ENCODE data around the gene NPSR1. TPM values are rescaled to one million over a fixed set of nuclear protein-coding genes. Genes with fewer than 3 reads are reported as not detected.

The NPSR1 gene
- total RNA-seq (not detected in 2 replicates), polyA plus RNA-seq (not detected in 2 replicates)

- Histone ChIP-seq H2AFZ (no peak within 1 kb of the TSS), H3K27me3 (no peaks in the 10 kb centered on the region), H4K20me1 (ENCODE audit: insufficient read depth, poor library complexity, severe bottlenecking) (no peaks in the 10 kb centered on the region), H3K27ac (no peak within 1 kb of the TSS), H3K9me2 (replicated peaks; ENCODE audit: insufficient read depth) (no peaks in the 10 kb centered on the region), H3K36me3 (replicated peaks; ENCODE audit: insufficient read depth, low read depth) (no peaks in the 10 kb centered on the region), H3K4me2 (no peak within 1 kb of the TSS), H3K4me3 (no peak within 1 kb of the TSS), H3K4me1 (ENCODE audit: insufficient read depth) (no peaks in the 10 kb centered on the region), H3K9me3 (ENCODE audit: low read depth) (no peaks in the 10 kb centered on the region), H3K79me2 (no peaks in the 10 kb centered on the region)
- no peak for TF ChIP-seq EZH2phosphoT487 (IDR thresholded peaks at IDR 0.05; ENCODE audit: low read depth, severe bottlenecking, unreplicated experiment)
- TF ChIP-seq EZH2 (IDR thresholded peaks at IDR 0.05; ENCODE audit: borderline replicate concordance), result no peak
- TF ChIP-seq CTCF (IDR thresholded peaks at IDR 0.05; ENCODE audit: poor library complexity), result no peak
- 85% methylated on average over 8 of the region's 8 CpGs for WGBS (ENCODE audit: low lambda C conversion rate, missing lambda C conversion rate)
- no peak for DNase-seq (ENCODE audit: low spot score)
Measured at GRCh38 chr7:34657632-34658268, at the start of gene NPSR1. Gene NPSR1, plus strand, starts transcription at chr7:34658218. Its CDS starts 195 bp downstream, at chr7:34658413.

- DNase-seq (ENCODE audit: low spot score), result peak; percentile 18
- Histone ChIP-seq H3K4me3 (no peak overlapping the region), H4K20me1 (ENCODE audit: insufficient read depth, poor library complexity, severe bottlenecking) (no peaks in the 10 kb centered on the region), H3K9me2 (replicated peaks; ENCODE audit: insufficient read depth) (no peaks in the 10 kb centered on the region), H3K9me3 (ENCODE audit: low read depth) (no peaks in the 10 kb centered on the region), H3K4me1 (ENCODE audit: insufficient read depth) (no peaks in the 10 kb centered on the region), H3K27ac (no peak overlapping the region), H3K79me2 (no peaks in the 10 kb centered on the region), H3K4me2 (no peak overlapping the region), H3K27me3 (no peaks in the 10 kb centered on the region), H2AFZ (no peak overlapping the region), H3K36me3 (replicated peaks; ENCODE audit: insufficient read depth, low read depth) (no peaks in the 10 kb centered on the region)
- TF ChIP-seq EZH2 (IDR thresholded peaks at IDR 0.05; ENCODE audit: borderline replicate concordance) (no peak), CTCF (IDR thresholded peaks at IDR 0.05; ENCODE audit: poor library complexity) (no peak), EZH2phosphoT487 (IDR thresholded peaks at IDR 0.05; ENCODE audit: low read depth, severe bottlenecking, unreplicated experiment) (no peak)
- 59% methylated on average over 2 of the region's 2 CpGs for WGBS (ENCODE audit: low lambda C conversion rate, missing lambda C conversion rate)
Measured at GRCh38 chr7:34612661-34613060, 45.4 kb upstream of the NPSR1 start.

GRCh38 chr7:34620425-34620824 is 37.6 kb upstream of the NPSR1 start:
- Histone ChIP-seq H3K4me2 (no peak overlapping the region), H3K36me3 (replicated peaks; ENCODE audit: insufficient read depth, low read depth) (no peaks in the 10 kb centered on the region), H3K9me3 (ENCODE audit: low read depth) (no peaks in the 10 kb centered on the region), H3K9me2 (replicated peaks; ENCODE audit: insufficient read depth) (no peaks in the 10 kb centered on the region), H3K4me1 (ENCODE audit: insufficient read depth) (no peaks in the 10 kb centered on the region), H3K27me3 (no peaks in the 10 kb centered on the region), H4K20me1 (ENCODE audit: insufficient read depth, poor library complexity, severe bottlenecking) (no peaks in the 10 kb centered on the region), H3K79me2 (no peaks in the 10 kb centered on the region), H3K27ac (no peak overlapping the region), H2AFZ (no peak overlapping the region), H3K4me3 (no peak overlapping the region)
- TF ChIP-seq CTCF (IDR thresholded peaks at IDR 0.05; ENCODE audit: poor library complexity), result no peak
- TF ChIP-seq EZH2 (IDR thresholded peaks at IDR 0.05; ENCODE audit: borderline replicate concordance), result no peak
- no peak for TF ChIP-seq EZH2phosphoT487 (IDR thresholded peaks at IDR 0.05; ENCODE audit: low read depth, severe bottlenecking, unreplicated experiment)
- no peak for DNase-seq (ENCODE audit: low spot score)

All from hepatocyte (in vitro differentiated cells).